Stimulated activated CD4-positive, alpha-beta T cell treated with anti-CD3 and anti-CD28 coated beads, Interleukin-12 subunit alpha, Interleukin-12 subunit beta, amount 100 ng/mL, for 4 hours (primary cell): ENCODE measurements around the gene CAPN5.
"Not testable (repeated sequence)": the region's sequence is repeated elsewhere in the genome, so short reads cannot be mapped to it uniquely, and the experiment has no call there.

ENCODE experiments used
- DNase-seq: peaks from one replicate; pipeline ENCODE4 v3.0.0-alpha.2; 2020

CAPN5 gene

DNA sequence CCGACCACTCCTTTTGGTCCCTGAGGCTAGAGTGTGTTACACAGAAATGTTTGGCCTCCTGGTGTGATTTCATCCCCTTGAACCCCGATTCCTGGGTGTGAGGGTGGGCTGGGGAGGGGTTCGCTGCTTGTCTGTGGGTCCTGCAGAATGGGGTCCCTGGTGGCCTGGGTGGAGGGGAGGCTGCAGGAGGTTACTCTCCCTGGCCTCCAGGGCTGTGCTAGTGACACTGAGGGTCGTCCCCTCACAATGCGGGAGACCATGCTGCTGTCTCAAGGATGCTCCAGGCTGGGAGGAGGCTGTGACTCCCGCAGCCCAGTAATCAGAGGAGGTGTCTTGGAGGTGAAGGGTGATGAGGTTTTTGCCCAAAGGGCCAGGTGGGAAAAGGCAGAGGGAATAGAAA, 18.9 kb downstream of the CAPN5 start:
- no peak for DNase-seq

DNA sequence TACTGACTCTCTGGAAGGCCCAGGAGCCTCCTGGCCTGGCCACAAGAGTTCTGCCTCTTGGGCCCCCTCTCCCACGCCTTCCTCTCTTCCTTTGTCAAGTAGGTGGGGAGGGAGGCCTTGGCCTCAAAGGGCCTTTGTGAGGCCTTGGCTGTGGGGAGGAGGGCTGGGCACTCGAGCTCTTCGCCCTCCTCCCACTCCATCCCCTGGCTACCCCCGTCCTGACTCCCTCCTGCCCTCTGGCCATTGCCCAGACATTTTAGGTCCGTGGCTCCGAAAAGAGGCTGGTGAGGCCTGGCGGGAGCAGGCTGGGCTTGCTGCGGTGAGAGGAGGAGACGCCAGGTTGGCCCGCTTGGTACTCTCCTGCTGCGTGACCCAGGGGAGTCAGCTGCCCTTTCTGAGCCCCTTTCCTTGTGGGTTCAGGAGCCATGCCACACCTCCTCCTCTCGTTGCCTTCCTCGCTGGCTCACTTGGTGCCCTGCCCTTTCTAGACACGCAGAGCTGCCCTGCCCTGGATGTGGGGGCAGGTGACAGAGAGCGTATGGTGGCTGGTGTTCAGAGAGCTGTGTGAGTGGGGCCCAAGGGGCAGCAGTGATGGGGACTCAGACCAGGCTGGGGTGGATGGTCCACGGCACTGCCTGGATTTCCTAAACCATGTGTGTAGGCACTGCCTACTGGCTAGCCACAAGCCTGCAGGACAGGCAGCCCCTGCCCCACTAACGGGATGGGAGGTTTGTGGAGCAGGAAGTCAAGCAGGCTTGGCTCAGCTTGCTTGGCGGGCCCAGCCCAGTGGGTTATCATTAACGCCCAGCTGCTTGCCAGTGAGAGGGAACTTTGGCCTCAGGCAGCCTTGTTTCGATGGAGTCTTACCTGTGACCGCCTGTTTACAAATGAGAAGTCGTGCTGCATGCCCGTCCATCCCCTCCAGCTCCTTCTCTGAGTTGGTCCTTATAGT, 20.0 kb downstream of the CAPN5 start:
- no peak for DNase-seq

DNA sequence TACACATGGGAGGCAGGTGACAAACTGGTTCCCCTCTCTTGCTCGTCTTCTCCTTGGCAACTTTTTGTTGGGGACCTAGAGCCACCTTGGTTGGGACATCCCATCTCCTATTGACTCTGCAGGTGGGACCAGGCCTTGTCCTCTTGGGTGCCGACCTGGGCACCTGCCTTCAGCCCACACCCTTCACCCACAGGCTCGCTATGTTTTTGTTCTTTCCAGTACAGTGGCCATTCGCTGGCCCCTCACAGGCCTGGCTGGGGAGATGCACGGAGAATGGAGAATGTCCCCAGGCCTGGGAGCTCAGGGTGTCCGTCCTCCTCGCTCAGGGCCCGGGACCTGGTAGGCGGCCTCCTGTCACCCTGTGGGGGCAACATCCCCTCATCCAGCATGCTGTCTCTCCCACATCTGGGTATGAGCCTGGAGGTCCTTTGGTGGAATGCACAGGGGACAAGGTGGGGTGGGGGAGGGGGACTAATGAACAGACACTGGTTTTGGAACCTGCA, 21.0 kb downstream of the CAPN5 start:
- no peak for DNase-seq

DNA sequence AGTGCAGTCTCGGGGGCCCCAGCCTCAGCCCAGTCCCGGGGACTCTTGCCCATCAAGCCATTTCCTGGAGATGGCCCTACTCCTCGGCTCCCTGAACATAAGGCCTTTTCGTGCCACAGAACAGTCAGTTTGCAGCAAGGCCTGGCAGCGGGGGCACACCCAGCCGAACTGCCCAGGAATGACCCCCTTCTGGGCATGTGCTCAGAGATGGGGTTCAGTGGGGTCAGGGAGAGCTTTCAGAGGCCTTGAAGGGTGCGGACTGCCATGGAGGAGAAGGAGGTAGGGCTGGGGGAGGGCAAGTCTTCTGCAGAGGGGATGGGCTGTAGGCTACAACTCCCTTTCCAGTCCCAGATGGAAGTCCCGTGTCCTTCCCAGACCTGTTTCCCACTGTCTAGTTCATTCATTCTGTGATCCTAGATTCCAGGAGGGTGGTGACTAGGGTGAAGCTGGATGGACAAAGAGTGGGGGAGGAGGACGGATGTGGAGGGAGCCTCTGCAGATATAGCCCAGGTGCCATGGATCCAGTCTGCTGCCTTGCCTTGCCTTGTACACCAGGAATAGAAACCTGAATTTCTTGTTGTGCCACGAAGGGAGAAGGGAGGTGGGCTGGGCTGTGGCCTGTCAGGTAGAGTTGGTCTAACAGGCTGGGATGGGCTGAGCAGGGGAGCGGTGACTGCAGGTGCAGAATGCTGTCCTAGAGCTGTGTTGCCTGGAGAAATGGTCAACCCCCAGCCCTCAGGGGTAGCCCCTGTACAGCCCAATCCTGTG, 21.6 kb downstream of the CAPN5 start:
- no peak for DNase-seq

DNA sequence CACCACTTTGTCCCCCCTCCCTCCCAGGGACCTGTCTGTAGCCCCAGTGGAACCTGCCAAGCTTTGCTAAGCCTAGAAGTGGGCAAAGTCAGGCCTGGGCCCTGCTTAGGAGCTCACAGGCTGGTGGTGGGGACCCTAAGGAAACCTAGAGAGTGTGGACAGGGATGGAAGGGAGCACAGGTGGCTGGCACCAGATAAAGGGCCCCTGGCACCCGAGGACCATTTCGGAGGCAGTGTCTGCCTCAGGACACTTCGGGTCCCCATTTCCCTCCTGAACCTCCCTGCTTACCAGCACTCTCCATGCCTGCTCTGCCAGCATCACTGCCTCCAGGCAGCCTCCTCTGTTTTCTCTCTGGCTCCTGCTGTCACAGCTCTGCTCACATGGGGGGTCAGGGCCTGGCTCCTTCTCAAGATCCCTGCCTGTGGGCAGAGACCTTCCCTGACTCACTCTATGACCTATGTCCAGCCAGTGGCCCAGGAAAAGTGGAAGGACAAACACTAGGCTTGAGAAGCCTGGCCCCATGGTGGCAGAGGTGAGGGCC, 22.3 kb downstream of the CAPN5 start:
- no peak for DNase-seq

DNA sequence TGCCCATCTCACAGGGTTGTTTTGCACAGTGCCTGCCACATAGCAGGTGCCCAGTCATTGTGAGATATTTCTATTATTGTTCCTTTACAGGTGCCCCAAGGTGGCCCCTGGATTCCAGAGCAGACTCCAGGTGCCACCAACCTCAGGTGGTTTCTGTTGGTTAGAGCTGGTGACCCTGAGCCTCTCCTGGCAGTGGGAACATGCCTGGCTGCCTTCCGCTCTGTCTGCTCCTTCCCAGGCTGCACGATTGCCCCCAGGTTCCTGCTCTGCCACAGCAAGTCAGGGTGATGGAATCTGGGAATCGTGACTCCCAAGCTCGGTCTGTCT, 23.2 kb downstream of the CAPN5 start:
- DNase-seq, result no peak

DNA sequence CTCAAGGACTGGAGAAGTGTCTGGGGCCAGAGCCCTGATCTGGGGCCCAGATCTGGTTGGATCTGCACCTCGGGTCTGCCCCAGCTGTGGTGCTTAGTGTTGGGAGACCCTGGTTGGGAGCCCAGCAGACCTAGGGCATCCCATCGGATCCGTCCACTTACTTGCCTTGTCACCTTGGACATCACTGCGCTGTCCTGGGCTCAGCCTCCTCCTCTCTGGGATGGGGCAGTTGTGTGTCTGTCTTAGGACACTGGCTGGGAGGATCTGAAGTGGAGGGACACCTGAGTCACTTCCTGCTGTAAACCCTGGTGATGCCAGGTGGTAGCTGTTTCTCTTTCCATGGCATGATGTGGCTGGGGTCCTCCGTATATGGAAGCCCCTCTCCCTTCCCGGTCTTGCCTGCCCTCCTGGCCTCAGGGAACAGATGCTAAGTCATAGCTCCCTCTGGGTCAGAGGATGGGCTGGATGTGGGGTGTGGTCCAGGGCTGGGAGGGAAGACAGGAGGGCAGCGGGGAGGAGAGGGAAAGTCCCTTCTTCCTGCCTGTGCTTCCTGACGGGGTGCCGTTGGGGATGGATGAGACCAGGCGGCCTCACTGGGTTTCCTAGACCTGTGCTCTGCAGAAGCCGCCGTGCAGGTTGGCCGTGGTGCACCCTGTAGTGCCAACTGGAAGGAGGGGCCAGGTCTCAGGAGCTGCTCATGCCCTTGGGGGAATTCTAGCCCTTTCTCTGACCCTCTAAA, 23.8 kb downstream of the CAPN5 start:
- no peak for DNase-seq

DNA sequence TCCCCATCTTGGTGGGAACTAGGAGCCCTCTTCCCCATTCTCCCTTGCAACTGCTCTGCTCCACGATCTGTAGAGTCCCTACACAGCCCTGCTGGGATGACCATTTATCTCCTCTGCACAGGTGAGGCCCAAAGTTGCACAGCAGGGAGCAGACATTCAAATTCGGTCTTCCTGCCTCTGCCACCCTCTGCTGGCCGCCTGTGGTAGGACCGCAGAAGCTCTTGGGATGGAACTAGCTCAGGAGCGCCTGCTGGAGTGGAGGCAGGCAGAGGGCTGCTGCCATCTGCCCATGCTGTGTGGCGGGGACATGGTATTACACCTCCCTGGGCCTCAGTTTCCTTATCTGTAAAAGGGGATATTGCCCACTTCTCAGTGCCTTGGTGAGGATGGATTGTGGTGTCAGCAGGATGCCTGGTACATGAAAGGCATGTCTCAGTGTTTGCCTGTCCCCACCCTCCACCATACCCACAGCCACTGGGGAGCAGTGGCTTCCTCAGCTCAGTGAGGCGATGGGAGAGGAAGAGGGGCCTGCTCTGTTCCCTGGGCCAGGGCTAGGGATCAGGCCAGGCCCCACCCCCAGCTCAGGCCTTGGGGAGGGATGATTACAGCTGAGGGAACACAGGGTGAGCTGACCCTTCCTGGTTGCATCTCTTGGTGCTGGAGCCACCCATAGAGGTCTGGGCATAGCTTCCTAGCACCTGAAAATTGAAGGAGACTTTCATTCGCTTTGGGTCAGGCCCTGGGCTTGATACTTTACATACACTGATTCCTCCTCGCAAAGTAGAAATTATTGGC, 24.6 kb downstream of the CAPN5 start:
- peak; percentile 77 for DNase-seq

DNA sequence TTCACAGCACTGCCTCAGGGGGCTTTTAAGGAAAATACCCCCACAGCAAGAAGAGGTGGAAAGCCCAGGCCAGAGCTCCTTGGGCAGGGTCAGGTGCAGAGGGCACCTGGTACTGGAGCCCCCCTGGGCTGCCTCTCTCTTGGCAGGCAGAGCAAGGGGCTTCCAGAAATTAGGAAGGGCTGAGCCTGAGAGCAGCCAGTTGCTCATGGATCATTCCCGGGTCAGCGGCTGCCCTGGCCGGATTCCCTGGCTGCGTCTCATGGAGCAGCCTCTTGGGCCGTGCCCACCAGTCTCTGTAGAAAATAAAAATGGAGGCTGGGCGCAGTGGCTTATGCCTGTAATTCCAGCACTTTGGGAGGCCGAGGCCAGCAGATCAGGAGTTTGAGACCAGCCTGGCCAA, 25.6 kb downstream of the CAPN5 start:
- no peak for DNase-seq

DNA sequence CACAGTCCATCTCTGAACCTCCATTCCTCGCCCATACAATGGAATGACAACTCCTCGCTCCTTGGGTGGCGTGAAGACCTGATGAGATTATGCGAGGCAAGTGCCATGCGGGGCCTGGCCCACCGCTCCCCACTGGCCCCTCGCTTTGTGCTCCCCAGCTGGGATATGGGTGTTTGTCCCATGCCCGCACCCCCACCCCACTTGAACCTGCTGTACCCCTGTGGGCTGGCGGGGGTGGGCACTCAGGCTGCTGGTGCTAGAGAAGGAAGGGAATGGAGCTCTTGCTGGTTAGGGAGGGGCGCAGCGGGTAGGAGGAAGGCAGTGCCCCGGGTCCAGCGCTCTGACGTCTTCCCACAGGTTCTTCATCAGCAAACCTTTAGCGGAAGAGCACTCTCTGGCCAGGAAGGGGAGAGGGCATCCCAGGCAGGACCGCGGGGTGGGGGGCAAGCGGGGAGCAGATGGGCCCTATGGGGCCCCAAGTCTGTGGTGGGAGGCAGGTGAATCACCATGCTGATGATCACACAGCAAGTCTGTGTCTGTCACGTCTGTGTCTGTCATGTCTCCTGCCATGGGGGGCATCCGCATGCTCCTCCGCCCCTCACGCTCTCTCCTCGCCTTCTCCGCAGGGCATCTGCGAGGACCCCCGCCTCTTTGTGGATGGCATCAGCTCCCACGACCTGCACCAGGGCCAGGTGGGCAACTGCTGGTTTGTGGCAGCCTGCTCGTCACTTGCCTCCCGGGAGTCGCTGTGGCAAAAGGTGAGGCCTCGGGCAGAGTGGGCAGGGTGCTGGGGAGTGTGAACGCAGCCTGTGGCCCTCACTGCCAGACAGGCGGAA, 26.5 kb downstream of the CAPN5 start:
- no peak for DNase-seq

DNA sequence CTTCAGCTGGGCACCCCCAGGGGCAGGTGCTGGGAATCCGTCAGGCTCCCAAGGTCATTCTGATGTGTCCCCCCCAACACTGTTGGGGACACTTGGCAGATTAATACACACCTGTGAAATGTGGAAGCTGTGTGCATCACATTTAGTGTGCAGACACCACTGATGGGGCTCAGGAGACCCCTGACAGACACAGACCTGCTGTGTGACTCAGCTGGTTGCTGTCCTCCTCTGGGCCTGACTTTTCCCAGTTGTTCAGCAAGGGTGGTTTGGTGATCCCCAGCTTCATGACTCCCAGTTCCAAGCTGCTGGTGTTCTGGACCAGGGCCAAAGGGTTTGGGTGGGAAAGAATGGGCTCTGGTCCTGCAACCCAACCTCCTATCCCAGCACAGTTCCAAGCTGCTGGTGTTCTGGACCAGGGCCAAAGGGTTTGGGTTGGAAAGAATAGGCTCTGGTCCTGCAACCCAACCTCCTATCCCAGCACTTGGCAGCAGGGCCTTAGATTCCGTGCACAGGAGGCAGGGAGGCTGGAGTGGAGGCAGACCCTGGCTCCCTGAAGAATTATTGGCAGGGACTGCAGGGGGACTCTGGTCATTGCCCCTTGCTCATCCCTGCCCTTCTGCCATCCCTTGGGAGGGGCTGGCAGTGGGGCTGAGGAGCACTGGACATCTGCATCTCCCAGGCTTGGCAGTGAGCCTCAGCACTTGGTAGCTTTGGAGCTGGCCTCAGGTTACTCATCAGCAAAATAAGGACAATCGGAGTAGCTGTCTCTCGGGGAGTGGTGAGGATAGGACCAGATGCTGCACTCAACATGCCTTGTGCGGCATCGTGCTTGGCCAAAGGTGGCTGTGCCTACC, 27.4 kb downstream of the CAPN5 start:
- no peak for DNase-seq

DNA sequence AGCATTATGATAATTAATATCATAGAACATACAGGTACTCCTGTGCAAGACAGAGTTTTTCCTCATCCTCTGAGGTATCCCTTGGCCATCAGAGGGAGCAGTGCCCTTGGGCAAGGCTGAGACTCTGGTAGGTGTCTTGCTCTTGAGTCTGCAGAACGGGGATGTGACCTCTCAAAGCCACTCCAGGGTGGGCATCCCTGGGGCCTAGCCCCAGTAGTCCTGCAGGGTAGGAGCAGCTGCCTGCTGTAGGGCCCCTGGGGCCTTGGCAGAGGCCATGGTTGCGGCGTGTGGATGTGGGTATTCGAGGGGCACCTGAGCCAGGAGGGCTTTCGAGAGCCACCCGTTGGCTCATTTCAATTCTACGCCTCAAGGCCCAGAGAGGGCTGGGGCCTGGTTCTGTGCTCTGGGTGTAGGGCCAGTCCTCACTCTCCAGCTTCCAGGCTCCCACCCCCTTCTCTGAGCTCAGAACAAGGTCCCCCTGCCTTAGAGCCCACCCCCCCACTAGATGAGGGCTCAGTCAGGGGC, 28.1 kb downstream of the CAPN5 start:
- DNase-seq, result no peak

DNA sequence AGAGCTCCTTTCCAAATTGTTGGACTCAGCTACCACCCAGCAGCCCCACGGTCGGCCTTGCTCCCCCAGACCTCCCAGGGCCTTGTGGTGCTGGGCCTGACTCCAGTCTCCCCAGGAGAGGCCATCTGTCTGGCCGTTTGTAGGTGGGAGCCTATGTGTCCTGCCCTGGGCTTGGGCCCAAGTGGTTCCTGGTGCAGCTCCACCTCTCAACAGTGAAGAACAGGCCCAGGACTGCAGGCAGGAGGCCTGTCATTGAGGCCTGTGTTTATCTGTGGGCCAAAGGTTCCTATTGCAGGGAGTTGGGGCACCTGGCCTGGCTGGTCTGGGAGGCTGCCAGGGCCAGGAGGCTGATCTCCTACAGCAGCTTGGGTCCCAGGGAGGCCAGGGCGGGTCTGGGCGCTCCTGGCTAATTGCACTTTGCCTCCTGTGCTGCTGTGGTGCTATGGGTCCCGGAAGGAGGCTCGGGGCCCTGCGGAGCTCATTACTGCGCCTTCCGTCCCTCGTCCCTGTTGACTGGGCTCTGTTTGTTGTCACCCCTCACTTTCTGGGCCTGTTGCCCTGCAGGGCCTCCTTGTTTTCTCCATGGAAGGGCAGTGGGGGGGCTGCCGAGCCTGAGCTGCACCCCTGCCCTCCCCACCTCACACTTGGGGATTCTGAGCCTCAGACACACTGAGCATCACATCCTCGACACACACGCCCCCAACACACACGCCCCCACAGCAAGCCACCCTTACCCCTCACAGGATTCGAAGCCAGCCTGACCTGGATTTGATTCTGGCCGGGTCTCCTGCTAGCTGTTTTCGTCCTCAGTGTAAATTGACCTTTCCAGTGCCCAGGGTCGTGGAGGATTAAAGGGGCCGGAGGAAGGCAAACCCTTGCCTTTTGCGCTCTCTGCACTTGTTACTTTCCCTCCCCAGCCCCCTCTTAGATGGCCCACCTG, 29.1 kb downstream of the CAPN5 start:
- DNase-seq, result no peak

DNA sequence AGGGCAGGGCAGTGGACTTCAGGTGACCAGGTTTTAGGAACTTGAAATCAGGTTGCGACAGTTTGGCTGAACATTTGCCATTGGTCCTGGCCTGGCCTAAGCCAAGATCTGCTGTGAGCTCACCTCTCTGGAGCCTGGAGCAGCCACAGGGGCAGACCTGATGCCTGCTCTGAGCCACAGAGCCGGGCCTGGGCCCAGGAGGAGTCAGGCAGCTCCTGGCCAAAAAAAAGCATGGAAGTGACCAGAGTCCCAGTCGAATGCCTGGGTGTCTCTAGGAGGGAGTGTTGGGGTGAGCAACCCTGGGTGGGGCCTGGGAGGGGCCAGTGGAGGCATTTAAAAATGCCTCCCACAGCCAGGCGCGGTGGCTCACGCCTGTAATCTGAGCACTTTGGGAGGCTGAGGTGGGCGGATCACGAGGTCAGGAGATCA, 29.8 kb downstream of the CAPN5 start:
- DNase-seq, result no peak

DNA sequence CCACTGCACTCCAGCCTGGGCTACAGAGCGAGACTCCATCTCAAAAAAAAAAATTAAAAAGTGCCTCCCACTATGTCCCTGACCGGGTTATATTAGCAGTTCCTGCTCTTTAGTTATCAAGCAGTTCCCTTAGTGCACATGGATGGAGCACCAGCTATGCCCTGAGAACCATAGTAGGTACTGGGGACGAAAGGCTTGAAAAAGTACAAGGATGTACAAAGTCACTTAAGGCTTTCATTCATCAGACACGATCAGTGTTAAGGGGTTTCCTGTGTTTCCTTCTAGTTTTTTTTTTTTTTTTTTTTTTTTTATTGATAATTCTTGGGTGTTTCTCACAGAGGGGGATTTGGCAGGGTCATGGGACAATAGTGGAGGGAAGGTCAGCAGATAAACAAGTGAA, 30.4 kb downstream of the CAPN5 start:
- not testable (repeated sequence) for DNase-seq

DNA sequence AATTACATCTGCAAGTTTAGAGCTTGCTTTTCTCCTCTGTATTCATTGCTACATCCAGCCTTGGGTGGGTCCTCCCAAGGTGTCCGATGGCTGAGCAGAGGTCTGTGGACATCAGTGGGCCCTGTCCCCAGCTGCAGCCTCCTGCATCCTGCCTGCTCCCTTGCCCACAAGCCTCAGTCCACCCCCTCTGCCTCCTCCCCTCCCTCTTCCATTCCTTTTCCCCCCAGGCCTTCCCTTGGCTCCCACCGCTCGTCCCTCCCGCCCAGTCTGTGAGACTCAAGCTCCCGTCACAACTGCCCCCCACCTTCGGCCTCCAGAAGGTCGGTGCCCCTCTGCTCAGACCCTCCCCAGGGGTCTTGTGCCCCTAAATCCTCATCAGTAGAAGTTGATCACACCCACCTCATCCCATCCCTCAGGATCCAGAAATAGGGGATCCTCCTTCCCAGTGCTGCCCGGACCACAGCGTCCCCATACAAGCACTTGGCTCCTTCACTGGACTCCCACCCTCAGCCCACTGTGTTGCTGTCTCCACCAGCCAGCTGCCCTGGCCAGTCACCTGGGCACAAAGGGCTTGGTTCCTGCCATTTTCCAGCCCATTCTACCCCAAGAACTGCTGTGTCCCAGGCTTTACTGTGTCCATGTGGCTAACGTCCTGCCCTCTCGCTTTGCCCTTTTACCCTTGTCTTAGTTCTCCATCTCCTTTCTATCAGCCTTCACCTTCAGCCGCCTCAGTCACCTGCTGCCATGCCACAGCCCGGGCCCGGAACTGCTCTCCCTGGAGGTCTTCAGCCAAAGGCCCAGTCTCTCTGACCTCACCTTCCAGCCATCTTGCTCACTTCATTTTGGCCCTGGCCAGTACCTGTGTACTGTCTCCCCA, 33.6 kb downstream of the CAPN5 start:
- DNase-seq, result no peak

DNA sequence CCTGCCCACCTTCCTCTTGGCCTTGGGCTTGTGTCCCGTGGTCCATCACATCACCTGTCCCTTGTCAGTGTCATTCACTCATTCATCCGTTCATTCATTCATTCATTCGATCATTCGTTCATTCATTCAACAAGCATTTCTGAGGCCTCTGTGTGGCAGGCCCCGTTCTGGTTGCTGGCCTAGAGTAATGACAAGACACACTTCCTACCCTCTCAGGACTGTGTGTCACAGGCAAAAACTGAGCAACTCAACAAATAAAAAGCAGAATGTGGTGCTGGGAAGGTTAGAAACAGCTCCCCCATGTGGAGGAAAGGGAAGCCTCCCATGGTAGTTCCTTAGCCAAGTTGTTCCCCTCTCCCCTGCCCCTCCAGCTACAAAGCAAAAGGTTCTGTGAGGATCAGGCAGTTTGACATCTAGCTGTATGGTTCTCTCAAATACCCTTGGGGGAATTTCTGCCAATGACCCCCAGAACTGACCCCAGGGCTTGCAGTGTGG, 34.3 kb downstream of the CAPN5 start:
- no peak for DNase-seq
